Osteocyte (in vitro differentiated cells): ENCODE measurements around the gene ANKRD26. TPM values are rescaled to one million over a fixed set of nuclear protein-coding genes. Genes with fewer than 3 reads are reported as not detected.

ENCODE experiments used
- DNase-seq: peaks from one replicate; pipeline ENCODE4 v3.0.0; 2021; ENCODE audit warnings: mixed read lengths; ENCODE audit not compliant: unreplicated experiment; ENCODE audit errors: extremely low spot score
- H3K27ac Mint-ChIP-seq: one replicate; pipeline ENCODE4 v1.8.0; 2021; ENCODE audit warnings: mild to moderate bottlenecking, mixed read lengths; ENCODE audit not compliant: unreplicated experiment
- H3K27me3 Mint-ChIP-seq: one replicate; pipeline ENCODE4 v1.8.0; 2021; ENCODE audit warnings: mixed read lengths; ENCODE audit not compliant: unreplicated experiment
- H3K36me3 Mint-ChIP-seq: one replicate; pipeline ENCODE4 v1.8.0; 2021; ENCODE audit warnings: mixed read lengths; ENCODE audit not compliant: unreplicated experiment
- H3K4me1 Mint-ChIP-seq: one replicate; pipeline ENCODE4 v1.8.0; 2021; ENCODE audit warnings: mixed read lengths; ENCODE audit not compliant: unreplicated experiment
- H3K4me3 Mint-ChIP-seq: one replicate; pipeline ENCODE4 v1.8.0; 2021; ENCODE audit warnings: mild to moderate bottlenecking, moderate library complexity, mixed read lengths; ENCODE audit not compliant: unreplicated experiment
- H3K9me3 Mint-ChIP-seq: one replicate; pipeline ENCODE4 v1.8.0; 2021; ENCODE audit warnings: mixed read lengths; ENCODE audit not compliant: unreplicated experiment
- total RNA-seq: library from RNA; stranded (reverse); gene quantifications from 2 replicates; pipeline ENCODE4 v1.2.1, GENCODE V29; 2021
- TF ChIP-seq, protein P1 (sequence below): fragments of 200-600 bp; sonication (generic); IDR thresholded peaks from 2 replicates; pipeline ENCODE4 v1.5.0; 2021; ENCODE audit warnings: antibody characterized with exemption, mild to moderate bottlenecking, moderate library complexity

ANKRD26 gene
- total RNA-seq, 1 donor from 2014 or later = 12.2 TPM

DNA sequence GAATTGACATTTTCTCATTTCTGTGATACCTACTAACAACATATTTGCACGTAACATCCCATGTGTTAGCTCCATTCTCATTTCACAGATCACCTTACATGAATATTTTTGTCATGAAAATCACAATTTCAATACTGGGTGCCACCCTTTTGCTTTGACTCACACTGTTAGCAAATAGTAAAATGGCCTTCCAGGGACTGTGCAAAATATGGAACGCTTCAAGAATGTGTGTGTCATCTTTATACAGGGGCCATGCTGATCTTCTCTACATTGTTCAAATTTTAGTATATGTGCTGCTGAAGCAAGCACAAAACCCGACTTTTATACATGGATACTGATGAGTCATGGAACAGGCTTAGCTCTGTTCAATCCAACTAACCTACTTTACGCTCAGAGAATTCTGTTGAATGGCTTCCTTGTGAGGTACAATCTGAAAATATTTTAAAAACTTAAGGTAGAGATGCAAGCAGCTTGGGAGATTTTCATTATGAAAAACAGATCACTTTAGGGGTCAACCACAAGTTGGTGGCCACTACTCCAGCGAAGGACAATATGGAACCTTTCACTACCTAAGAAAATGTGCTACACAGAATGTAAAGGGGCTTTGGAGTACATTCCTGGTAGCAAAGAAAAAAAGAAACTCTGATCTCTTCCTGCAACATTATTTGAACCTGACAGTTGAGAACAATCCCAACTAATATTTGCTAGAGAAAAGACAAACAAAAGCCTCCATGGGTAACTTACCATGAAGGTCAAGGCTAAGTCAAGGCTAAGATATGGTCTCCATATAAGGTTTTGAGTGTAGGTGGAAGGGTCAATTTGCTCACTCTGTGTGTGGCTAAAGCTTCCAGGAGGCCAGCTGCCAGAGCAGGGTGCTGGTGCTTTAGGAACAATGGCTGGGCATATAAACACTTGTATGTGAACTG lies 11.9 kb downstream of the ANKRD26 start:
- Mint-ChIP-seq H3K27ac (no peak overlapping the region), H3K9me3 (no peaks in the 10 kb centered on the region), H3K36me3 (peaks cover 37% of the 10 kb centered on the region), H3K27me3 (no peaks in the 10 kb centered on the region), H3K4me3 (no peak overlapping the region), H3K4me1 (no peaks in the 10 kb centered on the region)
- DNase-seq = no peak
- TF ChIP-seq, protein P1, sequence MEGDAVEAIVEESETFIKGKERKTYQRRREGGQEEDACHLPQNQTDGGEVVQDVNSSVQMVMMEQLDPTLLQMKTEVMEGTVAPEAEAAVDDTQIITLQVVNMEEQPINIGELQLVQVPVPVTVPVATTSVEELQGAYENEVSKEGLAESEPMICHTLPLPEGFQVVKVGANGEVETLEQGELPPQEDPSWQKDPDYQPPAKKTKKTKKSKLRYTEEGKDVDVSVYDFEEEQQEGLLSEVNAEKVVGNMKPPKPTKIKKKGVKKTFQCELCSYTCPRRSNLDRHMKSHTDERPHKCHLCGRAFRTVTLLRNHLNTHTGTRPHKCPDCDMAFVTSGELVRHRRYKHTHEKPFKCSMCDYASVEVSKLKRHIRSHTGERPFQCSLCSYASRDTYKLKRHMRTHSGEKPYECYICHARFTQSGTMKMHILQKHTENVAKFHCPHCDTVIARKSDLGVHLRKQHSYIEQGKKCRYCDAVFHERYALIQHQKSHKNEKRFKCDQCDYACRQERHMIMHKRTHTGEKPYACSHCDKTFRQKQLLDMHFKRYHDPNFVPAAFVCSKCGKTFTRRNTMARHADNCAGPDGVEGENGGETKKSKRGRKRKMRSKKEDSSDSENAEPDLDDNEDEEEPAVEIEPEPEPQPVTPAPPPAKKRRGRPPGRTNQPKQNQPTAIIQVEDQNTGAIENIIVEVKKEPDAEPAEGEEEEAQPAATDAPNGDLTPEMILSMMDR = no peak

DNA sequence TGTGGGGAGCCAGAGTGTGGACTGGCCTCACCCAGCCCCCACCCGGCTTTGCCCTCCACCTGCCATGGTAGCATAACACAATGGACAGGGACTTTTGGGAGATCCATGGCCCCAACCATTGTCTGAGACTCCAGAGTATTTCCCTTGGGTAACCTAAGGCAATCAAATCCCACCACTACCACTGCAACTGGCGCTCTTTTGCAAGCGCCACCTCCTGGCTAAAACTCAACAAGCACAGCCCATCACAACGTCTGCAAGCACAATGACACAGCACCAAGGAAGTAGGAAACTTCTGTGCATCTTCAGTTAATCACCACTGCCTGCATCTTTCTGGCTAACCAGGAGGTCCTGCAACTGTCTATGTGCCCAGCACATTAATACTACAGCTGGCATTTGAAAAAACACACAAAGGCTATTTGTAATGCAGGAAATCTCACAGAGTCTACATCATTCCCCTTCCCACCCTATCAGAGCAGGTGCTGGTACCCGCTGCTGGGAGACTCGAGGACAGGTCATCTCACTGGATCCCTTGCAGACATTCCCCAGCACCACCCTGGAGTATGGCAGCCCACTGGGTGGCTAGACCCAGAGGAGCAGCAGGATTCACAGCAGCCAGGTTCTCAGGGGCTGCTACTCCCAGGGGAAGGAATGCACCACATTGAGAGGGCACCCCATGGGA lies 27.7 kb downstream of the ANKRD26 start:
- Mint-ChIP-seq H3K27ac (no peak overlapping the region), H3K27me3 (no peaks in the 10 kb centered on the region), H3K9me3 (no peaks in the 10 kb centered on the region), H3K4me1 (no peaks in the 10 kb centered on the region), H3K4me3 (no peak overlapping the region), H3K36me3 (peaks cover 51% of the 10 kb centered on the region)
- peak; percentile 59 for DNase-seq
- TF ChIP-seq, protein P1 = no peak

DNA sequence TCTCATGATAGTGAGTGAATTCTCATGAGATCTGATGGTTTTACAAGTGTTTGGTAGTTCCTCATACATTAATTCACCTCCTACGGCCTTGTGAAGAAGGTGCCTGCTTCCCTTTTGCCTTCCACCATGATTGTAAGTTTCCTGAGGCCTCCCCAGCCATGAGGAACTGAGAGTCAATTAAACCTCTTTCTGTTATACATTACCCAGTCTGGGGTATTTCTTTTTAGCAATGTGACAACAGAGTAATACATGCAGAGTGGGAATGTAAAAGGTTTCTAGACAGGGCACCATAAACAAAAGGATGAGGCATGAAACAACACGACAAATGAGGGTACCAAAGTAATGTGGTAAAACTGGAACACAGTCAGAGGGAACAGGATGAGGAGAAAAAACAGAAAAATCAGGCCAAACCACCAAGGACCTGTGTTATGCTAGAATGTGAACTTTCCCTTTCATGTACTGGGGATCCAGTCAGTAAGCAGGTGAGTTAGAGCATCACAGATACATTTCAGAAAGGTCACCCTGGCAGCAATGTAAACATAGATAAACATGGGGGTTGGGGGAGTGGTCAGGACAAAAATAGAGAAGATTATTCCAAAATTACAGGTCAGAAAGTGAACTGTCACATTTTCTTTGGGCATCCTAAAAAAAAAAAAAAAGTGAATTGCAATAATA lies 31.9 kb downstream of the ANKRD26 start:
- DNase-seq = no peak
- H3K27me3 Mint-ChIP-seq = no peaks in the 10 kb centered on the region
- peaks cover 38% of the 10 kb centered on the region for H3K36me3 Mint-ChIP-seq
- H3K4me1 Mint-ChIP-seq = no peaks in the 10 kb centered on the region
- TF ChIP-seq, protein P1 = no peak
- no peak overlapping the region for H3K4me3 Mint-ChIP-seq
- no peak overlapping the region for H3K27ac Mint-ChIP-seq
- no peaks in the 10 kb centered on the region for H3K9me3 Mint-ChIP-seq

DNA sequence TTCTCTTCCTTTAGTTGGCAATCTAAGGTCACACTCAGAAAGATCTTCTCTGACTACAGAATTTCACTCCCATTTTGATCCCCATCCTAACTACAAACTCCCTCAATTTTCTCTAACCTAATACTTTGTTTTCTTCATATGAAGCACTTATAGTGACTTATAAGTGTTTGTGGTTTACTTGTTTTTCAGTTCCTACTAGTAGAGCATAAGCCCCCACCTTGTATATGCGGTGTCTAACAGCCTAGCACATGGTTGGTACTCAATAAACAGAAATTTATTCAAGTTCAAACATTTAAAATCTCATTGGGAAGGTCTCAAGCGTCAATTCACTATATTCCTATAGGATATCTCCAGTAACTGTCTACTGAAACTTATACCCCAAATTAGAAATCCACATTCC lies 35.2 kb downstream of the ANKRD26 start:
- Mint-ChIP-seq H3K27ac (no peak overlapping the region), H3K27me3 (no peaks in the 10 kb centered on the region), H3K4me1 (no peaks in the 10 kb centered on the region), H3K4me3 (no peak overlapping the region), H3K9me3 (no peaks in the 10 kb centered on the region), H3K36me3 (peaks cover 44% of the 10 kb centered on the region)
- TF ChIP-seq, protein P1 = no peak
- no peak for DNase-seq
